Astrocyte (in vitro differentiated cells and primary cell): Measurements from ENCODE around the gene TMEM138. TPM values are rescaled to one million over a fixed set of nuclear protein-coding genes. Genes with fewer than 3 reads are reported as not detected.

ENCODE experiments used
- DNase-seq: peaks from one replicate; pipeline ENCODE4 v3.0.0-alpha.2; 2010; ENCODE audit warnings: low read depth
- FAIRE-seq: peaks from 2 replicates; lab custom pipeline; 2011; peaks lifted over from hg19 to GRCh38; lab: Jason Lieb, UNC
- H2AFZ ChIP-seq: 2 replicates; pipeline ENCODE4 v1.6.0; 2012; ENCODE audit warnings: low read depth, low read length, inconsistent platforms
- H3K27ac ChIP-seq: 2 replicates; pipeline ENCODE4 v1.5.1; 2011; ENCODE audit warnings: low read depth, low read length, inconsistent platforms
- H3K27me3 ChIP-seq: 2 replicates; pipeline ENCODE4 v1.6.0; 2011; ENCODE audit warnings: low read length, inconsistent platforms; ENCODE audit not compliant: insufficient read depth
- H3K36me3 ChIP-seq: 2 replicates; pipeline ENCODE4 v1.5.1; 2011; ENCODE audit warnings: low read length, inconsistent platforms; ENCODE audit not compliant: insufficient read depth
- H3K4me1 ChIP-seq: 2 replicates; pipeline ENCODE4 v1.5.1; 2011; ENCODE audit warnings: low read length, inconsistent platforms; ENCODE audit not compliant: insufficient read depth
- H3K4me2 ChIP-seq: 2 replicates; pipeline ENCODE4 v1.6.0; 2012; ENCODE audit warnings: low read length, inconsistent platforms
- H3K4me3 ChIP-seq: 2 replicates; pipeline ENCODE4 v1.5.1; 2011; ENCODE audit warnings: low read depth, mild to moderate bottlenecking, low read length, inconsistent platforms; ENCODE audit not compliant: insufficient read depth
- H3K79me2 ChIP-seq: 2 replicates; pipeline ENCODE4 v1.6.0; 2012; ENCODE audit warnings: mild to moderate bottlenecking, low read length, inconsistent platforms; ENCODE audit not compliant: insufficient read depth
- H3K9ac ChIP-seq: 2 replicates; pipeline ENCODE4 v1.6.0; 2012; ENCODE audit warnings: mild to moderate bottlenecking, low read length, inconsistent platforms
- H3K9me3 ChIP-seq: 2 replicates; pipeline ENCODE4 v1.5.1; 2012; ENCODE audit warnings: low read depth, mild to moderate bottlenecking, low read length, inconsistent platforms; ENCODE audit not compliant: insufficient read depth
- H4K20me1 ChIP-seq: 2 replicates; pipeline ENCODE4 v1.6.0; 2012; ENCODE audit warnings: low read length, inconsistent platforms; ENCODE audit not compliant: insufficient read depth
- H3K27ac Mint-ChIP-seq: one replicate; pipeline ENCODE4 v1.8.0; 2021; ENCODE audit warnings: mild to moderate bottlenecking, mixed read lengths; ENCODE audit not compliant: unreplicated experiment
- H3K27me3 Mint-ChIP-seq: one replicate; pipeline ENCODE4 v1.8.0; 2021; ENCODE audit warnings: low read depth, mixed read lengths; ENCODE audit not compliant: unreplicated experiment
- H3K36me3 Mint-ChIP-seq: one replicate; pipeline ENCODE4 v1.8.0; 2021; ENCODE audit warnings: low read depth, mixed read lengths; ENCODE audit not compliant: unreplicated experiment
- H3K4me1 Mint-ChIP-seq: one replicate; pipeline ENCODE4 v1.8.0; 2021; ENCODE audit warnings: low read depth, mixed read lengths; ENCODE audit not compliant: unreplicated experiment
- H3K4me3 Mint-ChIP-seq: one replicate; pipeline ENCODE4 v1.8.0; 2021; ENCODE audit warnings: mild to moderate bottlenecking, moderate library complexity, mixed read lengths; ENCODE audit not compliant: unreplicated experiment
- H3K9me3 Mint-ChIP-seq: one replicate; pipeline ENCODE4 v1.8.0; 2021; ENCODE audit warnings: mild to moderate bottlenecking, mixed read lengths; ENCODE audit not compliant: unreplicated experiment
- EZH2 ChIP-seq: IDR thresholded peaks from 2 replicates; pipeline ENCODE4 v1.6.1; 2012; ENCODE audit warnings: mild to moderate bottlenecking, low read length, inconsistent platforms; ENCODE audit not compliant: insufficient read depth
- total RNA-seq: library from RNA; stranded (reverse); gene quantifications from 2 replicates; pipeline ENCODE4 v1.2.1, GENCODE V29; 2021
- TF ChIP-seq, protein P1 (sequence below): IDR thresholded peaks from 2 replicates; pipeline ENCODE4 v1.5.1; 2011; ENCODE audit warnings: low read depth, mild to moderate bottlenecking, inconsistent platforms, low read length, moderate library complexity; ENCODE audit not compliant: insufficient read depth

Gene TMEM138
- total RNA-seq, 1 donor from 2014 or later: 36.8 TPM

- no peak overlapping the region for H3K4me2 ChIP-seq
- peak overlapping the region; percentile 75 for H3K27ac Mint-ChIP-seq
Observed at GRCh38 chr11:61370349-61371005, 8.3 kb downstream of the TMEM138 start.

DNA sequence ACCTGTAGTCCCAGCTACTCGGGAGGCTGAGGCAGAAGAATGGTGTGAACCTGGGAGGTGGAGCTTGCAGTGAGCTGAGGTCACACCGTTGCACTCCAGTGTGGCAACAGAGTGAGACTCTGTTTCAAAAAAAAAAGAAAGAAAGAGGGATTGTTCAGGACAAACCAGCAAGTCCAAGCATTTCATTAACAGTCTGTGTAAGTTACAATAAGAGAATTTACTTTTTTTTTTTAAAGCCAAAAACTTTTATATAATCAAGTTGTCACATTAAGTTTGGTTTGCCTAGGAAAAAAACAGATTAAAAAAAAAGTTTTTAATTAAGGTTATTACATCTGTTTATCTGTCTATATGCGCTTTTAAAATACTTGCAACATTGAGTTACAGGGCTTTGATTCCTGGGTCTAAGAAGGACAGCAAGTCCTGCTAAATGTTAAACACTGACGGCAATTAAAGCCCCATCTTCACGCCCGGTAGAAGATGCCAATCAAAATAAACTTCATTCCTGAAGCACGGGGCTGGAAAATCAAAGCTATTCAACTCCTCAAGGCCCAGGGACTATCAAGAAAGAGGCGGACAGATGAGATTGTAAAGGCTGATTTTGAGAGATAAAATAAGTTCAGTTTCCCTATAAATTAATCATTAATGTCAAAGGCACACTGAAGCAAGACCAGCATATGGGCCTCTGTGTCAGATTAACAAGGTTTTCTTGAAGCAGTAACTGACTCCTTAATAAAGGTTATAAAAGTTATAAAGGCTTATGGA lies 10.7 kb downstream of the TMEM138 start:
- Histone ChIP-seq H3K4me3 (no peak overlapping the region), H3K79me2 (no peaks in the 10 kb centered on the region), H2AFZ (no peak overlapping the region), H3K27me3 (no peaks in the 10 kb centered on the region), H3K9ac (no peak overlapping the region), H3K4me2 (no peak overlapping the region), H3K27ac (no peak overlapping the region), H3K4me1 (peaks cover 11% of the 10 kb centered on the region), H4K20me1 (no peaks in the 10 kb centered on the region), H3K9me3 (peaks cover 2% of the 10 kb centered on the region), H3K36me3 (peaks cover 18% of the 10 kb centered on the region)
- H3K36me3 Mint-ChIP-seq: peaks cover 32% of the 10 kb centered on the region
- H3K4me1 Mint-ChIP-seq: peaks cover 24% of the 10 kb centered on the region
- FAIRE-seq (no peak), DNase-seq (no peak)
- H3K27ac Mint-ChIP-seq: no peak overlapping the region
- TF ChIP-seq, protein P1, sequence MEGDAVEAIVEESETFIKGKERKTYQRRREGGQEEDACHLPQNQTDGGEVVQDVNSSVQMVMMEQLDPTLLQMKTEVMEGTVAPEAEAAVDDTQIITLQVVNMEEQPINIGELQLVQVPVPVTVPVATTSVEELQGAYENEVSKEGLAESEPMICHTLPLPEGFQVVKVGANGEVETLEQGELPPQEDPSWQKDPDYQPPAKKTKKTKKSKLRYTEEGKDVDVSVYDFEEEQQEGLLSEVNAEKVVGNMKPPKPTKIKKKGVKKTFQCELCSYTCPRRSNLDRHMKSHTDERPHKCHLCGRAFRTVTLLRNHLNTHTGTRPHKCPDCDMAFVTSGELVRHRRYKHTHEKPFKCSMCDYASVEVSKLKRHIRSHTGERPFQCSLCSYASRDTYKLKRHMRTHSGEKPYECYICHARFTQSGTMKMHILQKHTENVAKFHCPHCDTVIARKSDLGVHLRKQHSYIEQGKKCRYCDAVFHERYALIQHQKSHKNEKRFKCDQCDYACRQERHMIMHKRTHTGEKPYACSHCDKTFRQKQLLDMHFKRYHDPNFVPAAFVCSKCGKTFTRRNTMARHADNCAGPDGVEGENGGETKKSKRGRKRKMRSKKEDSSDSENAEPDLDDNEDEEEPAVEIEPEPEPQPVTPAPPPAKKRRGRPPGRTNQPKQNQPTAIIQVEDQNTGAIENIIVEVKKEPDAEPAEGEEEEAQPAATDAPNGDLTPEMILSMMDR: no peak
- TF ChIP-seq EZH2: no peak
- no peaks in the 10 kb centered on the region for H3K27me3 Mint-ChIP-seq
- no peak overlapping the region for H3K4me3 Mint-ChIP-seq
- peaks cover 11% of the 10 kb centered on the region for H3K9me3 Mint-ChIP-seq

More at GRCh38 chr11:61370349-61371005, 8.3 kb downstream of the TMEM138 start:
- H3K4me3 Mint-ChIP-seq: no peak overlapping the region
- Histone ChIP-seq H3K36me3 (peaks cover 35% of the 10 kb centered on the region), H3K9me3 (peaks cover 2% of the 10 kb centered on the region), H3K4me3 (no peak overlapping the region), H2AFZ (no peak overlapping the region), H3K27me3 (no peaks in the 10 kb centered on the region), H3K27ac (peak overlapping the region; percentile 73), H3K79me2 (no peaks in the 10 kb centered on the region), H4K20me1 (no peaks in the 10 kb centered on the region), H3K4me1 (peaks cover 20% of the 10 kb centered on the region), H3K9ac (peak overlapping the region; percentile 57)
- H3K9me3 Mint-ChIP-seq: peaks cover 11% of the 10 kb centered on the region
- DNase-seq: peak; percentile 40
- no peaks in the 10 kb centered on the region for H3K27me3 Mint-ChIP-seq
- H3K36me3 Mint-ChIP-seq: peaks cover 35% of the 10 kb centered on the region
- peaks cover 22% of the 10 kb centered on the region for H3K4me1 Mint-ChIP-seq
- TF ChIP-seq, protein P1: no peak
- no peak for TF ChIP-seq EZH2
- no peak for FAIRE-seq

GRCh38 chr11:61375761-61376108 lies 13.6 kb downstream of the TMEM138 start:
- DNase-seq: peak; percentile 70

More at GRCh38 chr11:61375761-61376108, 13.6 kb downstream of the TMEM138 start:
- H2AFZ ChIP-seq: no peak overlapping the region
- no peaks in the 10 kb centered on the region for H4K20me1 ChIP-seq
- peaks cover 17% of the 10 kb centered on the region for H3K4me1 Mint-ChIP-seq
- TF ChIP-seq EZH2: no peak
- TF ChIP-seq, protein P1: no peak
- H3K36me3 ChIP-seq: peaks cover 3% of the 10 kb centered on the region
- H3K27ac ChIP-seq: no peak overlapping the region
- H3K79me2 ChIP-seq: no peaks in the 10 kb centered on the region
- H3K36me3 Mint-ChIP-seq: peaks cover 17% of the 10 kb centered on the region
- no peak overlapping the region for H3K4me3 Mint-ChIP-seq
- no peaks in the 10 kb centered on the region for H3K27me3 Mint-ChIP-seq
- no peaks in the 10 kb centered on the region for H3K27me3 ChIP-seq
- H3K4me2 ChIP-seq: no peak overlapping the region
- FAIRE-seq: no peak
- H3K4me1 ChIP-seq: peaks cover 11% of the 10 kb centered on the region
- peaks cover 9% of the 10 kb centered on the region for H3K9me3 Mint-ChIP-seq
- H3K27ac Mint-ChIP-seq: no peak overlapping the region
- no peak overlapping the region for H3K9ac ChIP-seq
- no peak overlapping the region for H3K4me3 ChIP-seq
- peaks cover 2% of the 10 kb centered on the region for H3K9me3 ChIP-seq
